Left colon (tissue), 2 donors: ENCODE measurements around the gene ACAD8. TPM values are rescaled to one million over a fixed set of nuclear protein-coding genes. Genes with fewer than 3 reads are reported as not detected.
"Not testable (repeated sequence)": the region's sequence is repeated elsewhere in the genome, so short reads cannot be mapped to it uniquely, and the experiment has no call there.

Experiments
- ATAC-seq: fragments of 200-7000 bp; cut with Tn5 transposase; one replicate; pipeline ENCODE4 v1.9.1; 2020; ENCODE audit warnings: mild to moderate bottlenecking, moderate library complexity
- DNase-seq, 2 donors: peaks; one replicate each; pipeline ENCODE4 v3.0.0-alpha.2; 2020
- intact Hi-C, 2 donors: fragments of 100-400 bp; cut with DNase I in 1 of 2; cut with micrococcal nuclease in 1 of 2; formaldehyde crosslinking; loops; one replicate each; pipeline versions ENCODE4 v1.11.2 to v1.14.0; 2022; cut with DNase I, micrococcal nuclease
- total RNA-seq, 2 donors: library from RNA; stranded (reverse); fragmentation: NEBNext Ultra II Directional; extraction: Animal tissue kit (Norgen Biotek cat#: 25700); gene quantifications; one replicate each; pipeline ENCODE4 v1.2.1, GENCODE V29; 2021
- donor health status: DM: no; HTN: no; CAD: no.
- donor health status: DM: yes; HTN: yes; CAD: no.

ACAD8 gene
- total RNA-seq, 2 donors from 2014 or later: 28.1 to 30.7 TPM

DNA sequence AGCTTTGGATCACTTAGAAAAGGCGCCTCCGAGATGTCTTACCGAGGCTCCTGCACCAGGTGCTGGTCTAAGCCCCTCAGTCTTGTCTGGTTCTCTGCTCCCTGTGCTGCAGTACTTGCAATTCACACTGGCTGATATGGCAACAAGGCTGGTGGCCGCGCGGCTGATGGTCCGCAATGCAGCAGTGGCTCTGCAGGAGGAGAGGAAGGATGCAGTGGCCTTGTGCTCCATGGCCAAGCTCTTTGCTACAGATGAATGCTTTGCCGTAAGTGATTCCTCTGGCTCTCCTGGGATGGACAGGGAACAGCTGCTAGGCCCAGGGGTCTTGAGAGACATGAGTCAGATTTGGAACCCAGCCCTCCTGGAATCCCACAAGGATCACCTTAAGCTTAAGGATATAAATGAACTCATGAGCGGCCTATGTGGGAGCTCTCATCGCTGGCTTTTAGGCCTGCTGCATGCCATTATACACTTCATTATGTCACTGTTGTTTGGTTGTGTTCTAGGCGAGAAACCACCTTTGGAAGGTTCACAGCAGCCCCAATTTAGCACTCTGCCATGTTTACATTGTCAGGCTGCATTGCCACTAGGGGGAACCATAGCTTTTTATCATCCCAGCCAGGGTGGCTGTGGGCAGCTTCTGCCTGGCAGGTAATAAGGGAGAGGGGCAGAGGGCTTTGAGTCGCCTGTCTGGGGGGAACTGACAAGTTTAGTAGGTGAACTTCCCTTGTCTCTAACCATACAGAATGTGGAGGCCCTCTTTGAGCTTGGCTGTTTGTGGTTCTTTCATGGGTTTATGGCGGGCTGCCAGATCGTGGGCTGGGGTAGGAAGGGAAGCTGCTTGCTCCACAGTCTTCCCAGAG, 8.5 kb downstream of the ACAD8 start:
- ATAC-seq (peak; percentile 67), DNase-seq (peak in 1 of 2 donors; percentile 20)

GRCh38 chr11:134264966-134265764, 11.8 kb downstream of the ACAD8 start:
- intact Hi-C loops: no loop called here
- DNase-seq: no peak
- ATAC-seq: no peak

More for the DNA sequence above, 8.5 kb downstream of the ACAD8 start:
- intact Hi-C loops: no loop called here

DNA sequence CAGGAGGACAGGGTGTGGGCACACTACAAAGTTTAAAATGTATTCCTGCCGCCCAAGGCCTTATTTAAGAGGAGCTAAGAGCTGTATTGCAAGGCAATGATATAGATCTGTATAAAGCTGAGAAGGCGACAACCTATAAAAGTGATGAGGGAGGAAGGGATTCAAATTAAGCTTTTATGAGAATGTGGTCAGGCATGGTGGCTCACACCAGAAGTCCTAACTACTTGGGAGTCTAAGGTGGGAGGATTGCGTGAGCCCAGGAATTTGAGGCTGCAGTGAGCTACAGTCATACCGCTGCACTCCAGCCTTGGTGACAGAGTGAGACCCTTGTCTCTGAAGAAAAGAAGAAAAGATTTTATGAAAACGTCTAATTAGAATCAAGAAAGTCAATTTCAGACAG, 13.1 kb downstream of the ACAD8 start:
- intact Hi-C loops: no loop called here
- ATAC-seq (peak; percentile 14), DNase-seq (no peak)

DNA sequence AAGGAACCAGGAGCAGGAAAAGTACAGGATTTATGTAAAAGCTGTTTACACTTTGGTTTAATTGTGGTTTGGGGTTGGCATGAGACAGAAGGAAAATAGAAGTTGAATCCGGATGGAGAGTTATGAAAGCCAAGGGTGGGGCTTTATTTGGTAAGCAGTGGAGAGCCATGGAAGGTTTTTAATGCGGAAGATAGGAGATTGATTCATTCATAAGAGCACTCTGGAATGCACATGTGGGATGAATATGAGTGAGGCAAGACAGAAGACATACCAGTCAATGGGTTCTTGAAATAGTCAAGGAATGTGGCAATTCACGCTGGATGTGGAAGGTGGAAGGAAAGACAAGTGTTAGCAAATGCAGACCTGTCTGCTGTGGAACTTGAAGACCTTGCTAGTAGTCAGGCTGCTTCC, 13.5 kb downstream of the ACAD8 start:
- intact Hi-C loops: no loop called here
- DNase-seq: no peak

DNA sequence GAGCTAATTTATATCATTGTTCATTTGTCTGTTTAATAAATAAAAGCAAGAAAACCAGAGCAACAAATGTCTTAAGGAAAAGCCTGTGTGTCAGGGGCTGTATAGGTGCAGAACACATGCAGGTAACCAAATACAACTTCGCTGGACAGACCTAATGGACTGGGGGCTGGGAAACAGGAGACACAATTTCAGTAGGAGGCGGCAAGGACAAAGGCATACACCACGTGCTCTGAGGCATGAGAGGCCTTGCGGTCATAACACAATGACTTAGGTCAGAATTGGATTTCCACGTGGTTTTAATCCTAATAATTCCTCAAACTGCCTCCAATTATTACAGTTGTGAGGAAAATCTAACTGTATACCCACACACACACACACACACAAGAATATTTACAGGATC, 14.1 kb downstream of the ACAD8 start:
- no peak for DNase-seq
- no peak for ATAC-seq
- intact Hi-C loops: no loop called here

More for the DNA sequence above, 13.5 kb downstream of the ACAD8 start:
- ATAC-seq: peak; percentile 70

DNA sequence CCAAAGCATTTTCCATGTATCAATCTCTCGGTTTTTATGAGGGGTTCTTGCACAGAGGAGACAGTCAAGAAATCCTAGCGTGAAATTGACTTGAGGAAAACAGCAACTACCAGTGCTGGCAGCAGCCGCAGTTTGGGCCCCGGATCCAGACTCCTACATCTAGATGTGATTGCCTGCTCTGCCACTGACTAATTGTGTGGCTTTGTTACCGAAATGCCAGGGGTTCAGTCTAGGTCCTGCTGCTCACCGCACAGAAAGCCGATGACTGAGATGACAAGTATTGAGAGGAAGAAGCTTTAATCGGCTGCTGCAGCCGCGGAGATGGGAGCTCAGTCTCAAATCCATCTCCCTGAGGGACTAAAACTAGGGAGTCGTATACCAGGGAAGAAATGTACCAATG, 14.6 kb downstream of the ACAD8 start:
- ATAC-seq: no peak
- intact Hi-C loops: no loop called here
- no peak for DNase-seq

- intact Hi-C loops: no loop called here
- no peak for ATAC-seq
- DNase-seq: no peak
Observed at GRCh38 chr11:134270250-134270714, 16.9 kb downstream of the ACAD8 start.

DNA sequence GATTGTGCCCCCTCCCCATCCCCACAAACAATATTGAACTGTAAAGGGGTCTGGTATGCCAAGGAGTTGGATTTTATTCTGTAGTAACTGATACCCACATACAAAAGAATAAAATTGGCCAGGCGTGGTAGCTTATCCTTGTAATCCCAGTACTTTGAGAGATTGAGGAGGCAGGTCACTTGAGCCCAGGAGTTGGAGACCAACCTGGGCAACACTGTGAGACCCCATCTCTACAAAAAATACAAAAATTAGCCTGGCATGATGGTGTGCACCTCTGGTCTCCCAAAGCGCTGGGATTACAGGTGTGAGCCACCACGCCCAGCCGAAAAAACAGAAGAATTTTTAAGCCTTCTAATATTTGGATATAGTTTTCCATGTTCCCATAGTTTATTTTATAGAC, 18.6 kb downstream of the ACAD8 start:
- no peak for DNase-seq
- ATAC-seq: no peak
- intact Hi-C loops: no loop called here

DNA sequence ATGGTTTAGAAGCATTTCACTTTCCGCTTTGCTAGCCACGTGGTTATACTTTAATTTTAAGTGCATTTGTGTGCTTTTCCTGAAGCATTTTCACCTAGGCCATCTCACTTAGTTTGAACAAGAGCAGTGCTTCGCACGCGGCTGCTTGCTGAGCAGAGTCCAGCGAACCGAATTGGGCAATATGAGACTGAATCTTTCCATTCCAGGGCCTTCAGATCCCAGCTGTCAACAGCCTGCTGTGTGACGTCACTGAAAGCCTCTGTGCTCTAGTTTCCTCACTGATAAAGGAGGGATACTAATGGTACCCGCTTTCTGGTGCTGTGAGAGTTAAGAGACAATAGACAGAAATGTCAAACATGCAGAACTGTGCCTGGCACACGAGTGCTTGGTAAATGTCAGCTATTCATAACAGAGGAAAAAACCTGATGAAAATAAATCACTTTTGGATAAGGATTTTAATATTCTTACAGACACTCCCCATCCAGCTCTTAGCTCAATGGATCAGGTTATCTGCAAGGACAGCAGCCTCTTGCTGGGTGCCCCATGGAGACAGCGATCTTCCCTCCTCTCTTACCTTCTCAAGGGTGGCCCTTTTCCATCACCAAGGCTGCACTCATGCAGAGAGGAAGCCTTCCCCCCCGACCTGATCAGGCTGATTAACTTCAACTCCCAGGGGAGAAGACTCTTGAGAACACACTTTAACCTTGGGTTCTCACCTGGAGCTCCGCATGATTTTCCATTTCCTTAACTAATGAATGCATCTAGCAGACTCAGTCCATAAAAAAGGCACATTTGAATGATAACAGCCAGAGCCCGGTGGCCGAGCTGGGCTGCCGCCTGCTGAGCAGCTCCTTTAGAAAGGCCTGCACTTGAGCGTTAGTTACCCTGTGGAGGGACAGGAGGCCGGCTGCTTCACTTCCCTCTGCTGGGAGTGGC, 19.3 kb downstream of the ACAD8 start:
- intact Hi-C loops: no loop called here
- no peak for DNase-seq
- ATAC-seq: no peak

GRCh38 chr11:134273317-134273712, 19.9 kb downstream of the ACAD8 start:
- ATAC-seq (no peak), DNase-seq (no peak)
- intact Hi-C loops: no loop called here

GRCh38 chr11:134275188-134275533, 21.8 kb downstream of the ACAD8 start:
- DNase-seq (no peak), ATAC-seq (no peak)
- intact Hi-C loops: no loop called here

- intact Hi-C loops: no loop called here
- peak; percentile 18 for ATAC-seq
- peak in 1 of 2 donors; percentile 32 for DNase-seq
Observed at GRCh38 chr11:134275534-134276395, 22.4 kb downstream of the ACAD8 start, which contains the start of gene GLB1L3. Gene GLB1L3, plus strand, starts transcription at chr11:134276379. Its CDS starts 362 bp downstream, at chr11:134276741.

- DNase-seq (no peak), ATAC-seq (peak; percentile 30)
- intact Hi-C loops: no loop called here
Observed at GRCh38 chr11:134276396-134277182, 23.2 kb downstream of the ACAD8 start.

GRCh38 chr11:134277183-134278001, 24.0 kb downstream of the ACAD8 start:
- no peak for DNase-seq

GRCh38 chr11:134278356-134278755, 25.0 kb downstream of the ACAD8 start:
- intact Hi-C loops: no loop called here
- no peak for DNase-seq
- ATAC-seq: no peak

More at GRCh38 chr11:134277183-134278001, 24.0 kb downstream of the ACAD8 start:
- ATAC-seq: no peak
- intact Hi-C loops: no loop called here

- intact Hi-C loops, ATAC-seq, DNase-seq: not testable (repeated sequence)
Observed at GRCh38 chr11:134281635-134282034, 28.3 kb downstream of the ACAD8 start.
